ENCODE measurements around the gene GKN2. TPM values are rescaled to one million over a fixed set of nuclear protein-coding genes. Genes with fewer than 3 reads are reported as not detected.

The GKN2 gene
- total RNA-seq, 1 experiment from 2014 or later: not detected

GRCh38 chr2:68980956-68981355 lies 28.3 kb upstream of the GKN2 start:
- H3K9me3 ChIP-seq (ENCODE audit: control insufficient read depth, insufficient read depth, low read depth, low read length): no peaks in the 10 kb centered on the region
- H3K4me3 ChIP-seq (ENCODE audit: low read depth in 2 of 2, low read length in 2 of 2): no peak overlapping the region
- DNase-seq (ENCODE audit: low read depth, low spot score) (no peak), ATAC-seq (no peak)
- in situ Hi-C loops (cut with HindIII; ENCODE audit: low pct_unique_long_range_greater_than_20kb, low sequenced_read_pairs): no loop called here
- no peak for TF ChIP-seq CTCF (IDR thresholded peaks at IDR 0.05)
- TF ChIP-seq REST (IDR thresholded peaks at IDR 0.05; ENCODE audit: insufficient read depth in 1 of 2, low read depth in 2 of 2, low read length in 1 of 2): no peak
- CTCF ChIA-PET: no interaction called here
- no peaks in the 10 kb centered on the region; the same call in none of the 2 replicates for H3K4me1 ChIP-seq (ENCODE audit: control insufficient read depth, insufficient read depth, low read length)
- no peaks in the 10 kb centered on the region; the same call in 1 of the 2 replicates for H3K27me3 ChIP-seq (ENCODE audit: control insufficient read depth, insufficient read depth, low read length)
- intact Hi-C loops (cut with micrococcal nuclease; ENCODE audit: unreplicated experiment): no loop called here
- POLR2A ChIA-PET: interaction anchor here (0.5 kb wide), 1 partner anchor 193 kb away, joined by 5 read pairs; no protein-coding TSS in a partner anchor
- no peaks in the 10 kb centered on the region; the same call in 1 of the 2 replicates for H3K36me3 ChIP-seq (ENCODE audit: control insufficient read depth, insufficient read depth, low read length)
- no TSS peak for BruUV-seq (replicated peaks)
- no peak overlapping the region for H3K27ac ChIP-seq (ENCODE audit: low read length)

- in situ Hi-C loops (cut with HindIII; ENCODE audit: low pct_unique_long_range_greater_than_20kb, low sequenced_read_pairs) (no loop called here), intact Hi-C loops (cut with micrococcal nuclease; ENCODE audit: unreplicated experiment) (no loop called here)
- ATAC-seq (no peak), DNase-seq (ENCODE audit: low read depth, low spot score) (no peak)
- Histone ChIP-seq H3K27ac (ENCODE audit: low read length) (no peak overlapping the region), H3K4me1 (ENCODE audit: control insufficient read depth, insufficient read depth, low read length) (no peaks in the 10 kb centered on the region; the same call in none of the 2 replicates), H3K27me3 (ENCODE audit: control insufficient read depth, insufficient read depth, low read length) (no peaks in the 10 kb centered on the region; the same call in 1 of the 2 replicates), H3K9me3 (ENCODE audit: control insufficient read depth, insufficient read depth, low read depth, low read length) (no peaks in the 10 kb centered on the region), H3K4me3 (ENCODE audit: low read depth in 2 of 2, low read length in 2 of 2) (no peak overlapping the region), H3K36me3 (ENCODE audit: control insufficient read depth, insufficient read depth, low read length) (no peaks in the 10 kb centered on the region; the same call in 1 of the 2 replicates)
- ChIA-PET CTCF (no interaction called here), POLR2A (interaction anchor here (0.6 kb wide), 1 partner anchor 15 kb away, joined by 3 read pairs; no protein-coding TSS in a partner anchor)
- no TSS peak for BruUV-seq (replicated peaks)
- TF ChIP-seq SIN3A (IDR thresholded peaks at IDR 0.05; ENCODE audit: borderline replicate concordance, insufficient read depth, low read depth, low read length) (no peak), CTCF (IDR thresholded peaks at IDR 0.05) (no peak), TCF7L2 (IDR thresholded peaks at IDR 0.05; ENCODE audit: low read depth, low read length) (no peak), POLR2AphosphoS5 (IDR thresholded peaks at IDR 0.05; ENCODE audit: low read depth, low read length) (no peak)
Observed at GRCh38 chr2:68978098-68978497, 25.4 kb upstream of the GKN2 start.
